Activated CD8-positive, alpha-beta memory T cell treated with anti-CD3 and anti-CD28 coated beads, Interleukin-2, amount 50 U/mL, for 4 hours (primary cell): Measurements from ENCODE around the gene AKTIP.

Source experiments
- DNase-seq: peaks from one replicate; pipeline ENCODE4 v3.0.0-alpha.2; 2020

Gene AKTIP

GRCh38 chr16:53476867-53477266 lies 26.1 kb downstream of the AKTIP start:
- DNase-seq = no peak

DNA sequence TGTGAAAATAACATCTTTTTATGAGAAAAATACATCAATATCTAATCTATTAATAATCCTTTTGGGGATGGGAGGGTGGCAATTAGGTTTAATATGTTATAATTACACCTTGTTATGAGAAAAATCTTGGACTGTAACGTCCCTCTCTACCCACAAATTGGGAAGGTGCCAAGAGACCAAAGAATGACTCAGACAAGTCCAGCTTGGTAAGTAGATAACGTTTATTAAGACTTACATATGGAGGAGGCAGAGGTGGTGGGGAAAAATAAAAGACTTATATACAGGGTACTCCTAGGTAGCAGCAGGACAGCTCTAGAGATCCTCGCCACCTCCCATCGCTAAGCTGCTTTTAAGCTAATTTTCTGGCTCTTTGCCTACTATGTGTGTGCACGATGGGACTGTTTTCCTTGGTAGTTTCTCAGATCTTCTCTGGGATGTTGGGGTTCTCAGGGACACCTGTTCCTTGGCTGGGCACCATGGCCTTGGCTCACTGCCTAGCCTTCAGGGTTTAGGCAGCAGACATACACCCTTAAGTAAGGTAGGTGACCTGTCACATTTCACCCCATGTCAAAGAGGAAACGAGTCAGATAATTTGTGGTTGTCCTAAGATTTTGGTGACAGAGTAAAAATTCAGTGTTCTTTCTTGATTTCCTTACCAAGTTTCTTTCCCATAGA lies 37.3 kb downstream of the AKTIP start:
- no peak for DNase-seq

GRCh38 chr16:53458635-53459034 lies 44.4 kb downstream of the AKTIP start:
- no peak for DNase-seq

DNA sequence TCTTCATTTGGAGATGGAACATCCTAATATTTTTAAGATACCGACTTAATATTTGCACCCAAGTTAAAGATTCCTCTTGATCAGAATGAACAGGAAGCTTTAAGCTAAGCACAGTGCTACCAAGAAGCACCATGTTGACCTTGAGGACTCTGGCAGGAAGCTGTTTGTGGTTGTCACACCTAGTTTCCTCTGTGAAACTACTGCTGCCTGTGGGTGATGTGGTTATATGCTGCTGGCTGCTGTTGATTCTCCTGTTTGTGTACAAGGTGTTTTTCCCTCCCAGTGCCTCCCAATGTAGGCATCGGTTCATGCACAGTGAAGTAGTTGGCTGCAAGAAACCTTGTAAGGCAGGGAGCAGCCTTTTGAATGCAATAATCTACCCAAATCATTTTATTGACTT lies 45.3 kb downstream of the AKTIP start:
- peak; percentile 57 for DNase-seq

GRCh38 chr16:53456625-53457024 lies 46.4 kb downstream of the AKTIP start:
- DNase-seq = no peak

DNA sequence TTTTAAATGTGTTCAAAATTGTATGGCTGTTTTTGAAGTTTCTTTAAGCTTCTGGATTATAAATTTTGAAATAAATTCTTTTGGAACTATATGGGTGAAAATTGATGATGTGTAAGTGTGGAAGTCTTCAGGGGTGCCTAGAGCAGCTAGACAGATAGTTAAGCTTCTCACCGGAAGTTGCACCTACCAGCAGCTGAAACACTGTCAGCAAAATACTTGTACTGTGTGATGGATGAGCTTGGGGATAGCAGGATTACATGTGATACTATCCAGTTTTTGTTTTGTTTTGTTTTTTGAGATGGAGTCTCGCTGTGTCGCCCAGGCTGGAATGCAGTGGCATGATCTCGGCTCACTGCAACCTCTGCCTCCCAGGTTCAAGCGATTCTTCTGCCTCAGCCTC lies 49.1 kb downstream of the AKTIP start:
- no peak for DNase-seq

GRCh38 chr16:53449816-53450517 lies 53.0 kb downstream of the AKTIP start:
- no peak for DNase-seq

DNA sequence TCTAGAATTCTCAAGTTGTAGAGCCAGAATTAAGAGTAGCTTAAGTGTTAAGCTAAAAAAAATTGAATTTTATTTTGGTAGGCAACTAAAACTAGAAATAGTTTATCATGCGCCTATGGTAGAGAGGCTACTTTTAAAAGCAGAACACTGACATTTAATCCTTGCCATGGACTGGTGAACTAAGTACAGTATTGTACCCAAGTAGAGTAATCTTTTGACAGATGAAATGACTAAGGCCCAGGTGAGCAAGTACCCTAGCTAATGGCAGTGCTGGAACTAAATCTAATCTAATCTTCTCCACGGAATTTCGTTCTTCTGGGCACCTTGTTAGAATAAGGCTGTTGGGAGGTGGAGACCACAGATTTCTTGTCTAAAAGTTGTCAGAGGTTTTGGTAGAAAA lies 56.9 kb downstream of the AKTIP start:
- DNase-seq = no peak

DNA sequence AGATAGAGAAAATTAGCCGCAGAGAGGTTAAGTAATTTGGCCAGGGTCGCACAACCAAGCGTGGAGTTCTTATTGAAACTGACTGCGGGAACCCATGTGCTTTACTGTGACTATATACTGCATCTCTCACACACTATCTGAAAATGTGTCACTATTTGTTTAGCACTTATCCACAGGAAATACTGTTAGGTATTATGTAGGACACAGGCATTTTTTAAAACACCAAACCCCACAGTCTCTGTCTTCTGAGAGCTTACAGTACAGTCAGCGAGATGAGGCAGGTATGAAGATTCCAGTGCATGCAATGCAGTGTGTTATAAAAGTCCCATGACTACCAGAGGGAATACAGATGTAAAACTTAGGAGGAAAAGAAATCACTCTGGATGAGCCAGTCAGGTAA lies 57.5 kb downstream of the AKTIP start:
- DNase-seq = no peak
